Esophagus squamous epithelium (tissue), 5 donors: Measurements from ENCODE around the gene TGM6. TPM values are rescaled to one million over a fixed set of nuclear protein-coding genes. Genes with fewer than 3 reads are reported as not detected.

Experiments used
- DNase-seq: peaks from one replicate; lab custom pipeline; 2025; lab: John Stamatoyannopoulos, UW
- H3K27ac ChIP-seq, 4 donors: fragments of 200-600 bp; sonication (generic); one replicate each; pipeline ENCODE4 v1.5.1; 2016 to 2019; ENCODE audit warnings: mild to moderate bottlenecking in 1 of 4
- H3K27me3 ChIP-seq, 4 donors: fragments of 200-600 bp; sonication (generic); 1 replicate in 3 of 4; 2 replicates in 1 of 4; pipeline versions ENCODE4 v1.5.1 to v1.6.0; 2017 to 2021; ENCODE audit warnings: antibody characterized with exemption in 1 of 4
- H3K36me3 ChIP-seq, 3 donors: fragments of 200-600 bp; sonication (generic); one replicate each; pipeline ENCODE4 v1.5.1; 2016 to 2019
- H3K4me1 ChIP-seq, 3 donors: fragments of 200-600 bp; sonication (generic); one replicate each; pipeline ENCODE4 v1.5.1; 2017 to 2019
- H3K4me3 ChIP-seq, 4 donors: fragments of 200-600 bp; sonication (generic); 1 replicate in 3 of 4; 2 replicates in 1 of 4; pipeline ENCODE4 v1.5.1; 2016 to 2019; ENCODE audit warnings: mild to moderate bottlenecking in 2 of 4, moderate library complexity in 1 of 4
- H3K9me3 ChIP-seq, 3 donors: fragments of 200-600 bp; sonication (generic); one replicate each; pipeline ENCODE4 v1.5.1; 2016 to 2019
- POLR2A ChIP-seq, 4 donors: fragments of 450-650 bp; IDR thresholded peaks; one replicate each; pipeline ENCODE4 v1.6.1; 2017; ENCODE audit warnings: antibody characterized with exemption in 4 of 4, mild to moderate bottlenecking in 4 of 4, moderate library complexity in 3 of 4
- WGBS, 2 donors: methylation state at CpG; one replicate each; pipeline ENCODE4 v1.1.5; 2018; 5-methylcytosine and 5-hydroxymethylcytosine counted together
- intact Hi-C: fragments of 100-400 bp; cut with DNase I; formaldehyde crosslinking; loops from one replicate; pipeline ENCODE4 v1.15.0; 2022
- total RNA-seq, 4 donors: library from RNA; depleted of rRNA; stranded (reverse); fragments of >200 nt; gene quantifications; one replicate each; pipeline ENCODE4 v1.1.0, GENCODE V29; 2016
- TF ChIP-seq, protein P1 (sequence below), 6 experiments: fragments of 450-650 bp in 4 of 6; fragments of 200-600 bp in 2 of 6; sonication (generic) in 2 of 6; IDR thresholded peaks; one replicate each; pipeline ENCODE4 v1.5.1; 2016 to 2019; ENCODE audit warnings: antibody characterized with exemption in 6 of 6, mild to moderate bottlenecking in 4 of 6, moderate library complexity in 4 of 6
- donor health status: DM: yes; HTN: yes; CAD: no.

The TGM6 gene
- total RNA-seq, 4 donors from 2014 or later = not detected

DNA sequence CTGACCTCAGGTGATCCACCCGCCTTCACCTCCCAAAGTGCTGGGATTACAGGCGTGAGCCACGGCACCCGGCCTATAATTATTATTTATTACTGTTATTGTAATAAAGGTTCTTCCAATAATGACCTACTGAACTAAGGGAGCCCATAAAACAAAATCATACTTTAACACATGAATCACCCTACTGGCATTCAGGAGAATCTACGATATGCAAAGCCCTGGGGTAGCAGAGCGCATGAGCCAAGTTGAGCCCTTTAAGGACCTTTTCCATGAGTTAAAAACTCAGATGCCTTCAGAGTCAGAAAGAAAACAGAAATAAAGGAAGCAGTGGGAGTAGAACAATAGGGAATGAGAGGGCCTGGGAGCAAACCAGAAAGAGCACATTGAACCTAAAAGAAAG, 48.4 kb downstream of the TGM6 start:
- H3K9me3 ChIP-seq = no peaks in the 10 kb centered on the region
- H3K27ac ChIP-seq = no peak overlapping the region
- intact Hi-C loops = no loop called here
- H3K27me3 ChIP-seq = peaks cover 0 to 8% (median 0%) of the 10 kb centered on the region in 4 donors
- TF ChIP-seq, protein P1, sequence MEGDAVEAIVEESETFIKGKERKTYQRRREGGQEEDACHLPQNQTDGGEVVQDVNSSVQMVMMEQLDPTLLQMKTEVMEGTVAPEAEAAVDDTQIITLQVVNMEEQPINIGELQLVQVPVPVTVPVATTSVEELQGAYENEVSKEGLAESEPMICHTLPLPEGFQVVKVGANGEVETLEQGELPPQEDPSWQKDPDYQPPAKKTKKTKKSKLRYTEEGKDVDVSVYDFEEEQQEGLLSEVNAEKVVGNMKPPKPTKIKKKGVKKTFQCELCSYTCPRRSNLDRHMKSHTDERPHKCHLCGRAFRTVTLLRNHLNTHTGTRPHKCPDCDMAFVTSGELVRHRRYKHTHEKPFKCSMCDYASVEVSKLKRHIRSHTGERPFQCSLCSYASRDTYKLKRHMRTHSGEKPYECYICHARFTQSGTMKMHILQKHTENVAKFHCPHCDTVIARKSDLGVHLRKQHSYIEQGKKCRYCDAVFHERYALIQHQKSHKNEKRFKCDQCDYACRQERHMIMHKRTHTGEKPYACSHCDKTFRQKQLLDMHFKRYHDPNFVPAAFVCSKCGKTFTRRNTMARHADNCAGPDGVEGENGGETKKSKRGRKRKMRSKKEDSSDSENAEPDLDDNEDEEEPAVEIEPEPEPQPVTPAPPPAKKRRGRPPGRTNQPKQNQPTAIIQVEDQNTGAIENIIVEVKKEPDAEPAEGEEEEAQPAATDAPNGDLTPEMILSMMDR (IDR thresholded peaks at IDR 0.05) = no peak
- TF ChIP-seq POLR2A (IDR thresholded peaks at IDR 0.05) = no peak
- no peak overlapping the region for H3K4me3 ChIP-seq
- WGBS, 2 donors = 60 to 68% methylated on average over 5 to 6 of the region's 6 CpGs
- no peaks in the 10 kb centered on the region for H3K36me3 ChIP-seq
- DNase-seq = no peak
- no peaks in the 10 kb centered on the region for H3K4me1 ChIP-seq

DNA sequence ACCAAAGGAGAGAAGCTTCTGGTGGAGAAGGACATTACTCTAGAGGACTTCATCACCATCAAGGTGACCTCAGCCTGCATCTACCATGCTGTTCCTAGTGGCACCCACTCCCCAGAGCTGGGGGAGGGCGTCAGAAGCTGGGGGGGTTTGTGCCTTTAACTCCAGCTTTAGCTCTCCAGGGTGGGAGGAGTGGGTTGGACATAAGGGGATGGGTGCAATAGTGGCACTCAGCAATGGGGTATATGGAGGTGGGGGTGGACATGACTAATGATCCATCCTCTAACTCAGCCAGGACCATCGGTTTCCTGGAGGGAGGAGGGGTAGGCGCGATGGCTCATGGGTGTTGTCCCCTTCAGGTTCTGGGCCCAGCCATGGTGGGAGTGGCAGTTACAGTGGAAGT, 49.8 kb downstream of the TGM6 start:
- Histone ChIP-seq H3K9me3 (no peaks in the 10 kb centered on the region), H3K4me1 (no peaks in the 10 kb centered on the region), H3K36me3 (no peaks in the 10 kb centered on the region), H3K27ac (no peak overlapping the region), H3K27me3 (peaks cover 0 to 8% (median 0%) of the 10 kb centered on the region in 4 donors), H3K4me3 (no peak overlapping the region)
- DNase-seq = no peak
- WGBS, 2 donors = 74 to 79% methylated on average over 3 to 4 of the region's 4 CpGs
- intact Hi-C loops = no loop called here
- TF ChIP-seq, protein P1 (IDR thresholded peaks at IDR 0.05) = no peak
- no peak for TF ChIP-seq POLR2A (IDR thresholded peaks at IDR 0.05)

DNA sequence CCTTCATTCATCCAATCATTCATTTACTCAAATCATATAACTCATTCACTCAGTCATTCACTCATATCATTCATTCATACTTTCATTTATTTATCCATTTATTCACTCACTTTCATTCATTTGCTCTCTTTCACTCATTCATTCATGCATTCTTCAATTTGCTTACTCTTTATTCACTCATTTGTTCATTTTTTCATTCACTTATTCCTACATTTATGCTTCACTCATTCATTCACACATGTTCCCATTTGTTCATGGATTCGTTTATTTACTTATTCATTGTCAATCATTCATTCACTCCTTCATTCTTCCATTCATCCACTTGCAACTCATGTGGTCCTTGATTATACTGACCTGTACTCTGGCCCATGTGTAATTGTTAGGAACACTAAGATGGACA, 50.5 kb downstream of the TGM6 start:
- no peak for TF ChIP-seq POLR2A (IDR thresholded peaks at IDR 0.05)
- TF ChIP-seq, protein P1 (IDR thresholded peaks at IDR 0.05) = no peak
- no peak for DNase-seq
- no peak overlapping the region for H3K4me3 ChIP-seq
- intact Hi-C loops = no loop called here
- H3K9me3 ChIP-seq = no peaks in the 10 kb centered on the region
- H3K27ac ChIP-seq = no peak overlapping the region
- H3K36me3 ChIP-seq = no peaks in the 10 kb centered on the region
- H3K27me3 ChIP-seq = peaks cover 0 to 8% (median 0%) of the 10 kb centered on the region in 4 donors
- no peaks in the 10 kb centered on the region for H3K4me1 ChIP-seq
- WGBS, 2 donors = 19 to 31% methylated on average over 1 of the region's 1 CpG

DNA sequence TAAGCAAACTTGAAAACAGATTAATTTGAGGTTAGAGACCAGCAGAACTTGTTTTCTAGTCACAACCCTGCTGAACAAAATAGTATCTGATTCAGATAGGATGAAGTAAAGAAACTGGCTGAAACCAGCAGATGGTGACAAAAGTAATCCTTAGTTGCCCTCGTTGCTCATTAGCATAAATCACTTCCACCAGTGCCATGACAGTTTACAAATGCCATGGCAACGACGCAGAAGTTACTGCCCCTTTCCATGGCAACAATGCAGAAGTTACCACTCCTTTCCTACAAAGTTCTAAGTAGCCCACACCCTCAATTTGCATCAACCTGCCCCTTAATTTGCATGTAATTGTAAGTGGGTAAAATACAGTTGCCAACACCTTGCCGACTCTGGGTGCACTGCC, 66.1 kb downstream of the TGM6 start:
- no peak for DNase-seq
- peak overlapping the region in 1 of 4 donors; percentile 26 for H3K27ac ChIP-seq
- WGBS, 2 donors = 51 to 74% methylated on average over 3 to 4 of the region's 4 CpGs
- no peaks in the 10 kb centered on the region for H3K36me3 ChIP-seq
- intact Hi-C loops = no loop called here
- no peak overlapping the region for H3K4me3 ChIP-seq
- H3K9me3 ChIP-seq = no peaks in the 10 kb centered on the region
- H3K27me3 ChIP-seq = no peaks in the 10 kb centered on the region
- TF ChIP-seq, protein P1 (IDR thresholded peaks at IDR 0.05) = no peak
- TF ChIP-seq POLR2A (IDR thresholded peaks at IDR 0.05) = no peak
- peaks cover 3 to 16% (median 4%) of the 10 kb centered on the region in 3 donors for H3K4me1 ChIP-seq

- TF ChIP-seq, protein P1 (IDR thresholded peaks at IDR 0.05) = no peak
- TF ChIP-seq POLR2A (IDR thresholded peaks at IDR 0.05) = no peak
- 82 to 92% methylated on average over 1 of the region's 1 CpG for WGBS, 2 donors
- Histone ChIP-seq H3K4me3 (no peak overlapping the region), H3K4me1 (peaks cover 4 to 22% (median 6%) of the 10 kb centered on the region in 3 donors), H3K36me3 (no peaks in the 10 kb centered on the region), H3K27ac (no peak overlapping the region), H3K27me3 (no peaks in the 10 kb centered on the region), H3K9me3 (no peaks in the 10 kb centered on the region)
- intact Hi-C loops = no loop called here
- DNase-seq = no peak
Measured at GRCh38 chr20:2449386-2449785, 68.7 kb downstream of the TGM6 start.
